CD4-positive, alpha-beta T cell treated with Interleukin-12 subunit alpha and Interleukin-12 subunit beta, for 1 hour (primary cell): ENCODE measurements around the gene NUSAP1.
"Not testable (repeated sequence)": the region's sequence is repeated elsewhere in the genome, so short reads cannot be mapped to it uniquely, and the experiment has no call there.

ENCODE experiments used
- DNase-seq: peaks from one replicate; pipeline ENCODE4 v3.0.0-alpha.2; 2020

Gene NUSAP1

DNA sequence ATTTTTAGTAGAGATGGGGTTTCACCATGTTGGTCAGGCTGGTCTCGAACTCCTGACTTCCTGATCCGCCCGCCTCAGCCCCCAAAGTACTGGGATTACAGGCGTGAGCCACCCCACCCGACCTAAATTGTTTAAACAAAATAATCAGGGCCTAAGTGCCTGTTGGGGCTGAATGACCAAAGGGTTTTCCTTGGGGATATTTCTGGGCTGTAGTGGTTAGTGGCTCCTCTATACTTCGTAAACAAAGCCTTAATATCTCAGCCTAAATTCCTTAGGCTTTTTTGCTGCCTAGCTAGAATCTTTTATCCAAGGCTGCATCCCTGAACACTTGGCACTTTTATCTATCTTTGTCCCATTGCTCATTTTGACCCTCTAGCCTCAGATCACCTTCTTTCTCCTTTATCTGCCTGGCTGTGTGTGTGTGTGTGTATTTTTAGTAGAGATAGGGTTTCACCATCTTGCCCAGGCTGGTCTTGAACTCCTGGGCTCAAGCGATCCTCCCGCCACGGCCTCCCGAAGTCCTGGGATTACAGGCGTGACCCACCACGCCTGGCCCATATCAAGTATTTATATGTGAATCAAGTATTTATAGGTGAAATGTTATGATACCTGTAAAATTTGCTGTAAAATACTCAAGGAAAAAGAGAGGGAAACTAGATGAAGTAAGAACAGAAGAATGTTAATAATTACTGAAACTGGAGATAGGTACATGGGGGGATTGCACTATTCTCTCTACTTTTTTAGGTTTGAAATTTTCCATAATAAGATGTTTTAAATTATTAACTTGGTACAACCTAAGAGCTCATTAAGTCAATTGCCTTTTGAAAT, 1.8 kb downstream of the NUSAP1 start:
- no peak for DNase-seq

GRCh38 chr15:41336549-41336948, 3.9 kb downstream of the NUSAP1 start:
- DNase-seq: peak; percentile 2

GRCh38 chr15:41337047-41337446, 4.4 kb downstream of the NUSAP1 start:
- DNase-seq: no peak

DNA sequence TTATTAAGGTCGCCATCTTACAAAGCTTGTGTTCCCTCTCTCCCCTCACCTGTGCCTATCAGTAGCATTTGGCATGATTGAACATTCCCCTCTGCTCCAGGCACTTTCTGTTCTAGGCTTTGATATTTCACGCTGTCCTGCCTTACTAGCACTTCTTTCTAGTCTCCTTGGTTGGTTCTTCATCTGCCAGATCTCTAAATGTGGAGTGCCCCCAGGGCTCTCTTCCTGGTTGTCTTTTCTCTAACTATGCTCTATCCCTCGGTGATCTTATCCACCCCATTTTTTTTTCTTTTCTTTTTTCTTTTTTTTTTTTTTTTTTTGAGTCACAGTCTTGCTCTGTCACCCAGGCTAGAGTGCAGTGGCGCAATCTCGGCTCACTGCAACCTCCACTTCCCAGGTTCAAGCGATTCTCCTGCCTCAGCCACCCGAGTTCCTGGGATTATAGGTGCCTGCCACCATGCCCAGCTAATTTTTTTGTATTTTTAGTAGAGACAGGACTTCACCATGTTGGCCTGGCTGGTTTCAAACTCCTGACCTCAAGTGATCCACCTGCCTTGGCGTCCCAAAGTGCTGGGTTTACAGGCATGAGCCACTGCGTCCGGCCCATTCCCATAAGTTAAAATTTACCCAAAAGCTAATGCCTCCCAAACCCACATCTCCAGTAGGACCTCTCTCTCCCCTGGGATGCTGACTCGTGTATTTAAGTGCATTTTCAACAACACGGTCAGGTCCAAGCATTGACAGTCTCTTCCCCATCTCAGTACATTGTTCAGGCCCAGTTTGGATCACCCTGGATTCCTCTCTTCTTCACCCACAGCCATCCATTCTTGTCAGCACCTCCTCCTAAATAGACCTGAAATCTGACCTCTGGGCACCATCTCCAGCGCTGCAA, 5.2 kb downstream of the NUSAP1 start:
- DNase-seq: no peak

DNA sequence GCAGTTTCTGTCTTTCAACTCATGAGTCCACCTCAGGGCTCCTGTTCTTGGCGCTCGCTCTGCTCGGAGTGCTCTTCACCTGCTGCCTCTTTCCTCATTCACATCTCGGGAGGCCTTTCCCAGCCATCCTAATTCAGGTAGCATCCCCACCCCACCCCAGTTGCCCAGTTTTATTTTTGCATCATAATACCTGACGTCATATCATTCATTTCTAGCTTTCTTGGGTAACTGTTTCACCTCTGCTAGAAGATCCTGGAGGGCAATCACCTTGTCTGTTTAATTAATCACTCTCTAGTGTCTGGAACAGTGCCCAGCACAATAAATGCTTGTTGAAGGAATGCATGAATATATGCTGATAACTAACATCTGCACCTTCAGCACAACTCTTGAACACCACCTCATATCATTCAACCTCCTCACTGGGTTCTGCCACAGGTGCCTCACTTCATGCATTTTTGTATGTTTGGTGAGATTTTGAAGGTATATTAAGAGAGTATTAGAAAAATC, 7.6 kb downstream of the NUSAP1 start:
- DNase-seq: no peak

GRCh38 chr15:41341519-41341918, 8.8 kb downstream of the NUSAP1 start:
- DNase-seq: no peak

- no peak for DNase-seq
Observed at GRCh38 chr15:41347236-41347635, 14.6 kb downstream of the NUSAP1 start.

DNA sequence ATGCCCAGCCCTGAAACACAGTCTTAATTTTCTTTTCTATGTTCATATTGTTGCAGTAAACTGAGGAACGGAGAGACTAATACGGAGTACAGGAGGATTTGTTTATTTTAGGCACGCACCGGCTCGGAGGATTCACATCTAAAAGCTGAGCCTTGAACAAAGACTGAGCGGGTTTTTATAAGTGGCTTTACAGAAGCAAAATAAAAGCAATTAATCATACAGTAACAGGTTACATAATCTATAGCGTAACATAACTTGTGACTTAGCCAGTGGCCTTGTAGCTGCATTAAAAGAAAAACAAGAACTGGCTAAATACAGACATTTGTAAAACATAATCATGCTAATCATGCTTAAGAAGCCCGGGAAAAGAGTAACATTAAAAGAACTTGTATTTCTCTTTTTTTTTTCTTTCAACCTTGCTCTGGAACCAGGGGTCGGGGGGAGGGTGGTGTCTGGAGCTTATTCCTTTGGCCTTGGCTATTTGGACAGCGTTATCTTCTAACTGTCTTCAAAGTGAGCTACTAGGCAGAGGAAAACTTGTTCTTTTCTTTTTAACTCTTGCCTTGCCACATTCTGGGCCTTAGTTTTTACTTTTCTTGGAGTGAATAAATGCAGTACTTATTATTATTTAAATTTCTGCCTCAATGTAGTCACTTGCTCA, 17.5 kb downstream of the NUSAP1 start:
- no peak for DNase-seq

GRCh38 chr15:41354371-41354770, 21.7 kb downstream of the NUSAP1 start:
- DNase-seq: no peak

- no peak for DNase-seq
Observed at GRCh38 chr15:41367418-41367817, 34.7 kb downstream of the NUSAP1 start.

- no peak for DNase-seq
Observed at GRCh38 chr15:41377978-41378377, 45.3 kb downstream of the NUSAP1 start.

GRCh38 chr15:41383974-41384749, 51.5 kb downstream of the NUSAP1 start:
- DNase-seq: not testable (repeated sequence)

GRCh38 chr15:41387646-41388045, 55.0 kb downstream of the NUSAP1 start:
- DNase-seq: no peak

DNA sequence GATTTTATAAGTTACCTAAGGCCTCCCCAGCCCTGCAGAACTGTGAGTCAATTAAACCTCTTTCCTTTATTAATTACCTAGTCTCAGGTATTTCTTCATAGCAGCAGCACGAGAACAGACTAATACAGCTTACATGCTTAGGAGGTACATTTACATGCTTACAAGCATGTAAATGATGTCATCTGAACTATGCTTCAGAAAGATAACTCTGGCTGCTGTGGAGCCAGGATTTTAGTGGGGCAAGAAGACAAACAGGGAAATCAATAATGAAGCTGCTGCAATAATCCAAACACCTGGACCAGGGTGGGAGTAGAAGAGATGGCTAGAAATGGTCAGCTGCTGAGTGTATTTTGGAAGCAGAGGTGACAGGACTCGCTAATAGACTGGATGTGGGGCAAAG, 60.0 kb downstream of the NUSAP1 start:
- DNase-seq: no peak

DNA sequence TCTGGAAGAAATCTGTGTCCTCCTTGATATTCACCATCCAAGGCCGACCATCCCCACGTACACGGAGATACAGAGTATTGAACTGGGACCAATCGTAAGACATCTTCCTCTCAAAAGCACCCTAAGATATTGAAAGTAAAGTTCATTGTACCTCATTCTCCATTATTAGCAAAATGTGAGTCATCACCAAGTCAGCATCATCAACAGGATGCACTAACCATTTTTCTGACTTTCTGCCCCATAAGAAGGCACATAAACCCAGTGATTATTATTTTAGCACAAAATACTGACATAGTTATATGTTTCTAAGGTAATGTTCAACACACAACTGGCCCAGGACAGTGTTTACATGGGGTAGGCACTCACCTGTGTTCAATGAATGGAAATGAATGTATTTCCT, 62.2 kb downstream of the NUSAP1 start:
- no peak for DNase-seq

DNA sequence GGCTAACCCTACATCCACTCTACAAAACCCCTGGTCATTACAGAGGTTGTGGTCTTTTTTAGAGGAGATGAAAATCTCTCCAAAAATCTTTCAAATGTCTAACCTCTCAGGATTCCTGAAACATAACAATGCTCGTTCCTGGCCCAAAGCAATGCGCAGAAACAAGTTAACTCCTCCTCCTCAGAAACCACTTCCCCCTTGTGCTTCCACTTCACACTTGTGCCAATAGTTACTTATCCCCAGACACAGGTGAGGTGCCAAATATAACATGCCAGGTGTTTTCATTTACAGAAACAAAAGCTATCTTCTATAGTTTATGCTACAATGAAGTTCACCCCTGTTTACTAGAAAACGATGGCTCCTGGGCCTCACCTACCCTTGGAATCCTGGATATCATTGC, 63.4 kb downstream of the NUSAP1 start:
- DNase-seq: no peak

DNA sequence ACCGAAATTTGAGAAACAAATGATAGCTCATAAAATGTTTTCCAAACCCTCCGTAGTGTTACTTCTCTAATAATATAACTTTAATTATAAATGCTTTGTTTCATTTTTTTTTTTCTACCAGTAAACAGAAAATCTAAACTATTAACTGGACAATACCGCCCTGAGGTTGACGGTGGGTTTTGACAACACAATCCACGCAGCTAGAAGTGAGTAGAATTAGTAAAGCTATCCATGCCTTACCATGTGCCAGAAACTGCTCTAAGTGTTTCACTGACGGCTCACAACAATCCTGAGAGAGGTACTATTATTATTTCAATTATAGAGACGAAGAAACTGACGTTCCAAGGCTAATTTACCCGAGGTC, 69.2 kb downstream of the NUSAP1 start:
- DNase-seq: no peak

DNA sequence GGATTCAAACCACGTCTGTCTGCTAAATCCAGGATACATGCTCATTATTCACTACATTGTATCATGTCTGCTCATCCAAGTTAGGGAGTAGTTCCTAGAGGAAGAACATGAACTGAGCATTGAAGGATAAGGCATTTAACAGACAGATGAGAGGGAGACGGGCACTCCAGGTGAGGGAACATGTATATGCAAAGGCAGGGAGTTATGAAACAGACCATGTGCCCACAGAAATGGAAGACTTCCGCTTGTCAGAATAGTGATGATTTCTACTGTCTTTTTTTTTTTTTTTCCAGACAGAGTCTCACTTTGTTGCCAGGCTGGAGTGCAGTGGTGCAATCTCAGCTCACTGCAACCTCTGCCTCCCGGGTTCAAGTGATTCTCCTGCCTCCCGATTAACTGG, 74.7 kb downstream of the NUSAP1 start:
- DNase-seq: no peak

- DNase-seq: no peak
Observed at GRCh38 chr15:41408234-41408641, 75.6 kb downstream of the NUSAP1 start.

- DNase-seq: no peak
Observed at GRCh38 chr15:41411031-41411430, 78.3 kb downstream of the NUSAP1 start.

- DNase-seq: no peak
Observed at GRCh38 chr15:41411441-41411840, 78.8 kb downstream of the NUSAP1 start.

DNA sequence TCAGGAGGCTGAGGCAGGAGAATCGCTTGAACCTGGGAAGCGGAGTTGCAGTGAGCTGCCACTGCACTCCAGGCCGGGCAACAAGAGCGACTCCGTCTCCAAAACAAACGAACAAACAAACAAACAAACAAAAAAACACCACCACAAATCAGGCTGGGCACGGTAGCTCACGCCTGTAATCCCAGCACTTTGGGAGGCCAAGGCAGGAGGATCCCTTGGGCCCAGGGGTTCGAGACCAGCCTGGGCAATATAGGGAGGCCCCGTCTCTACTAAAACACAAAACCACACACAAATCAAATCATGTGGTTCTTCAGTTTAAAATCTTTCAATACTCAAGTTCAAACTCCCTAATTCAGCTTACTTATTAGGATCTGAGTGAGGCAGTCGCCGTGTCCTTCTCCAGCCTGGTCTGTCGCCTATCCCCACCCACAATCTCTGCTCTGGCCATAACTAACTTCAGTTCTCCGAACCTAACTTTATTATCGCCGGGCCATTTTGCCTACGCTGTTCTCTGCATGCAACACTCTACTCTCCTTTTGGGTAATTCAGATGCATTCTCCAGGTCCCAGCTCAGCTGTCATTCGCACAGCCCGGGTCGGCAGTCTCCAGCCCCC, 83.6 kb downstream of the NUSAP1 start:
- no peak for DNase-seq
